ENCODE measurements around the gene ARRB1.
"Not testable (repeated sequence)": the region's sequence is repeated elsewhere in the genome, so short reads cannot be mapped to it uniquely, and the experiment has no call there.

The ARRB1 gene

DNA sequence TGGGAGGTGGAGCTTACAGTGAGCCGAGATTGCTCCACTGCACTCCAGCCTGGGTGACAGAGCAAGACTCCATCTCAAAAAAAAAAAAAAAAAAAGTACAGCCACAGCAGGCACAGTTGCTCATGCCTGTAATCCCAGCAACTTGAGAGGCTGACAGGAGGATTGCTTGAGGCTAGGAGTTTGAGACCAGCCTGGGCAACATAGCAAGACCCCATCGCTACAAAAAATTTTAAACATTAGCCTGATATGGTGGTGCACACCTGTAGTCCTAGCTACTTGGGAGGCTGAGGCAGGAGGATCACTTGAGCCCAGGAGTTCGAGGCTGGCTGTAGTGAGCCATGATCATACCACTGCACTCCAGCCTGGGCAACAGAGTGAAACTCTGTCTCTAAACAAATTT is 76.7 kb downstream of the ARRB1 start:
- H3K27me3 ChIP-seq (ENCODE audit: control insufficient read depth, insufficient read depth, low read length); H3K4me1 ChIP-seq (ENCODE audit: control insufficient read depth, insufficient read depth, low read length); H3K36me3 ChIP-seq (ENCODE audit: control insufficient read depth, insufficient read depth, low read length); H3K4me3 ChIP-seq (ENCODE audit: low read length); H3K27ac ChIP-seq (ENCODE audit: low read length); H3K9me3 ChIP-seq (ENCODE audit: control insufficient read depth, insufficient read depth, low read length); DNase-seq (ENCODE audit: low read depth, low spot score): not testable (repeated sequence)
- WGBS (ENCODE audit: insufficient coverage, insufficient read length), result no CpG with 5 or more reads among the region's 3 CpGs

DNA sequence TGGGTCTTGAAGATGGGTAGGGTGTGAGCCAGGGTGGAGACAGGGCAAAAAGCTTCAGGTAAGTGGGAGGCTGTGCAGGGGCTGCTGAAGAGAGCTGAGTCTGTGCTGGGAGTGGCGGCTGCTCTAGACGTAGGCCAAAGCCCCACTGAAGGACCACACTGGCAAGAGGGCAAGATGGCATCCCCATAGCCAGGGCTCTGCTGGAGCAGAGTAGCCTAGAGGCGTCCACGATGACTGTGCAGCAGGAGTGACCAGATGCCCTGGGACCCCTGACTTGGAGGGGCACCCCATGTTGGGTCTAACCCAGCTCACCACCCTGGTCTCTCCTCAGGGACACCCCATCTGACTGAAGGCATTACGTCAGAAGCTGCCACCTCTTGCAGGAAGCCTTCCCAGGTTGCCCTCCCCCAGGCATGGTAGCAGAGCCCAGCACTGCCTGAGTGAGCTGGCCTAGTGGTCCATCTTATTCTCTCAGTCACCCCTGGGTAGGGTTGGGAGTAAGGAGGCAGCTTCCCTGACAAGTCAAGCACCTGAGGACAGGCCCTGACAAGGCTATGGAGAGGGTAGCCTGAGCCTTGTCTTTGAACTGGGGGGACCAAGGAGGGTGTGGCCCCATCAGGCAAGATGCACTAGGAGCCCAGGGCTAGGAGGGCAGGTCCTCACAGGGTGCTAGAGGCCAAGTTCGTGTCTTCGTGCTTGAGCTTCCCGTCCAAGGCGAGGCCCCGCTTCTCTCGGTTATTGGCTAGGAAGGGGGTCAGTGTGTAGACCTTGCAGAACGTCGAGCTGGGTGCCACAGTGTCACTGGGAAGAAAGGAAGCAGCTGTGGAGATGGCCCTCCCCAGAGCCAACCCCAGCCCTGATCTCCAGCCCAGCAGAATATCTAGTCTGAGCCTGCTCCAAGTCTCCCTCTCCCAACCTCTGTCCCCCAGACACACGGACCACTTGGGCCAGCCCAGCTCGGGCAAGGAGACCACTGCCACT is 77.8 kb downstream of the ARRB1 start:
- H3K27ac ChIP-seq (ENCODE audit: low read length), result no peak overlapping the region
- H3K4me1 ChIP-seq (ENCODE audit: control insufficient read depth, insufficient read depth, low read length), result no peaks in the 10 kb centered on the region
- no peak for DNase-seq (ENCODE audit: low read depth, low spot score)
- H3K36me3 ChIP-seq (ENCODE audit: control insufficient read depth, insufficient read depth, low read length), result peaks cover 8% of the 10 kb centered on the region; the same call in 1 of the 2 replicates
- no peaks in the 10 kb centered on the region for H3K27me3 ChIP-seq (ENCODE audit: control insufficient read depth, insufficient read depth, low read length)
- H3K9me3 ChIP-seq (ENCODE audit: control insufficient read depth, insufficient read depth, low read length), result no peaks in the 10 kb centered on the region
- no CpG with 5 or more reads among the region's 15 CpGs for WGBS (ENCODE audit: insufficient coverage, insufficient read length)
- H3K4me3 ChIP-seq (ENCODE audit: low read length), result no peak overlapping the region

GRCh38 chr11:75272821-75273301 is 78.6 kb downstream of the ARRB1 start:
- Histone ChIP-seq H3K4me1 (ENCODE audit: control insufficient read depth, insufficient read depth, low read length) (no peaks in the 10 kb centered on the region), H3K36me3 (ENCODE audit: control insufficient read depth, insufficient read depth, low read length) (peaks cover 4% of the 10 kb centered on the region; the same call in 1 of the 2 replicates), H3K9me3 (ENCODE audit: control insufficient read depth, insufficient read depth, low read length) (no peaks in the 10 kb centered on the region), H3K4me3 (ENCODE audit: low read length) (no peak overlapping the region), H3K27me3 (ENCODE audit: control insufficient read depth, insufficient read depth, low read length) (no peaks in the 10 kb centered on the region), H3K27ac (ENCODE audit: low read length) (no peak overlapping the region)
- no CpG with 5 or more reads among the region's 12 CpGs for WGBS (ENCODE audit: insufficient coverage, insufficient read length)
- DNase-seq (ENCODE audit: low read depth, low spot score), result no peak

GRCh38 chr11:75272391-75272790 is 79.1 kb downstream of the ARRB1 start:
- H3K27ac ChIP-seq (ENCODE audit: low read length), result no peak overlapping the region
- no peak for DNase-seq (ENCODE audit: low read depth, low spot score)
- H3K36me3 ChIP-seq (ENCODE audit: control insufficient read depth, insufficient read depth, low read length), result 0 out of 2 replicates have a peak, but pooled peaks cover 4% of the 10 kb centered on the region
- no peaks in the 10 kb centered on the region for H3K27me3 ChIP-seq (ENCODE audit: control insufficient read depth, insufficient read depth, low read length)
- WGBS (ENCODE audit: insufficient coverage, insufficient read length), result no CpG with 5 or more reads among the region's 5 CpGs
- no peaks in the 10 kb centered on the region for H3K4me1 ChIP-seq (ENCODE audit: control insufficient read depth, insufficient read depth, low read length)
- H3K9me3 ChIP-seq (ENCODE audit: control insufficient read depth, insufficient read depth, low read length), result no peaks in the 10 kb centered on the region
- H3K4me3 ChIP-seq (ENCODE audit: low read length), result no peak overlapping the region; the same call in 1 of the 2 replicates

DNA sequence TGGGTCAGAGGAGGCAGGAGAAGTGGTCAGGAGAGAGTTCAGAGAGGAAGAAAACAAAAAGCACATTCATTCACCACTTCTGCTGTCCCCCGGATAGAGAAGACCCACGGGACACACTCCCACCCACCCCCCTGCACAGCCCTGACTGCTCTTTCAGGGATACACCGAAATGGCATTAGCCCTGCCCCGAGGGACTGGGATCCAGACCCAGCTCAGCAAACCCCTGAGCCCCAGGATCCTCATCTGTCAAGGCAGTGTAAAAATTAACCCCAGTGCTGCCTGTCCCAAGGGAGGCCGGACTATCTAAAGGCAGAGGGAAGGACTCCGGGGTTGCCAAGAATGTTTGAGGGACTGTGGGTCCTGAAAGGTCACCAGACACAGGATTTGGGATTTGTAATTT is 79.7 kb downstream of the ARRB1 start:
- DNase-seq (ENCODE audit: low read depth, low spot score), result no peak
- 0 out of 2 replicates have a peak, but pooled peaks cover 4% of the 10 kb centered on the region for H3K36me3 ChIP-seq (ENCODE audit: control insufficient read depth, insufficient read depth, low read length)

GRCh38 chr11:75270896-75271418 is 80.5 kb downstream of the ARRB1 start:
- Histone ChIP-seq H3K27ac (ENCODE audit: low read length) (no peak overlapping the region), H3K4me3 (ENCODE audit: low read length) (no peak overlapping the region), H3K9me3 (ENCODE audit: control insufficient read depth, insufficient read depth, low read length) (no peaks in the 10 kb centered on the region), H3K36me3 (ENCODE audit: control insufficient read depth, insufficient read depth, low read length) (0 out of 2 replicates have a peak, but pooled peaks cover 4% of the 10 kb centered on the region), H3K4me1 (ENCODE audit: control insufficient read depth, insufficient read depth, low read length) (peaks cover 2% of the 10 kb centered on the region; the same call in 1 of the 2 replicates), H3K27me3 (ENCODE audit: control insufficient read depth, insufficient read depth, low read length) (no peaks in the 10 kb centered on the region)
- WGBS (ENCODE audit: insufficient coverage, insufficient read length), result no CpG with 5 or more reads among the region's 3 CpGs
- DNase-seq (ENCODE audit: low read depth, low spot score), result no peak

More for the DNA sequence above, 79.7 kb downstream of the ARRB1 start:
- Histone ChIP-seq H3K9me3 (ENCODE audit: control insufficient read depth, insufficient read depth, low read length) (no peaks in the 10 kb centered on the region), H3K27ac (ENCODE audit: low read length) (no peak overlapping the region), H3K4me1 (ENCODE audit: control insufficient read depth, insufficient read depth, low read length) (peaks cover 2% of the 10 kb centered on the region; the same call in 1 of the 2 replicates), H3K27me3 (ENCODE audit: control insufficient read depth, insufficient read depth, low read length) (no peaks in the 10 kb centered on the region), H3K4me3 (ENCODE audit: low read length) (no peak overlapping the region)
- WGBS (ENCODE audit: insufficient coverage, insufficient read length), result no CpG with 5 or more reads among the region's 6 CpGs

DNA sequence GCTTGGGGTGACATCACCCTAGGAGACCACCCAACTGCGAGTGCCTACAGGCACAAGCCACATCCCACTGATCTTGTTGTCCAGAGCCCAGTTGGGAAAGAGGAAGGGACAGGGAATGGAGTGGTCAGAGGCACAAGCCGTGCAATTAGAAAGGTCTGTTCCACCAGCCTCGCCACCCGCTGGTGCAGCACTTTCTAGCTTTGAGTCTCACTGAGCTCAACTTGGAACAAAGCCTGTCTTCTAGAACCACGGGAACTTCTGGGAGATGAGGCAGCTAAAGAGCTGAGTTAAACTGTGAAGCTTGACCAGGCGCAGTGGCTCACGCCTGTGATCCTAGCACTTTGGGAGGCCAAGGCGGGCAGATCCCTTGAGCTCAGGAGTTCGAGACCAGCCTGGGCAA is 81.6 kb downstream of the ARRB1 start:
- Histone ChIP-seq H3K27me3 (ENCODE audit: control insufficient read depth, insufficient read depth, low read length) (no peaks in the 10 kb centered on the region), H3K27ac (ENCODE audit: low read length) (no peak overlapping the region), H3K4me1 (ENCODE audit: control insufficient read depth, insufficient read depth, low read length) (peaks cover 2% of the 10 kb centered on the region; the same call in 1 of the 2 replicates), H3K36me3 (ENCODE audit: control insufficient read depth, insufficient read depth, low read length) (0 out of 2 replicates have a peak, but pooled peaks cover 4% of the 10 kb centered on the region), H3K4me3 (ENCODE audit: low read length) (no peak overlapping the region), H3K9me3 (ENCODE audit: control insufficient read depth, insufficient read depth, low read length) (no peaks in the 10 kb centered on the region)
- no CpG with 5 or more reads among the region's 9 CpGs for WGBS (ENCODE audit: insufficient coverage, insufficient read length)
- DNase-seq (ENCODE audit: low read depth, low spot score), result no peak

DNA sequence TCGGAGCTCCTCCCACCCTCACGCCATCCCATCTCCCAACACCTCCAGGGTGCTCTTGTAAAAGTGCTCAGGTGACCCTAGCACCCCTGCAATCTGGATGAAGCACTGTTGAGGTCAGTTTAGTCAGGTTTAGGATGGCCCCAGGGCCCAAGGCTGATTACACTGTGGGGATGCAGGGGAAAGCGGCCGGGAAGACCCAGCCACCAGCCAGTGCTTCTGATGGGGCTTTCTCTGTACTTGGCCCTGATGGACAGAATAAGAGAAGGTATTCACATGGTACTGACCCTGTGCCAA is 82.1 kb downstream of the ARRB1 start:
- Histone ChIP-seq H3K27ac (ENCODE audit: low read length) (no peak overlapping the region), H3K9me3 (ENCODE audit: control insufficient read depth, insufficient read depth, low read length) (no peaks in the 10 kb centered on the region), H3K36me3 (ENCODE audit: control insufficient read depth, insufficient read depth, low read length) (0 out of 2 replicates have a peak, but pooled peaks cover 4% of the 10 kb centered on the region), H3K4me1 (ENCODE audit: control insufficient read depth, insufficient read depth, low read length) (peaks cover 2% of the 10 kb centered on the region; the same call in 1 of the 2 replicates), H3K4me3 (ENCODE audit: low read length) (no peak overlapping the region), H3K27me3 (ENCODE audit: control insufficient read depth, insufficient read depth, low read length) (no peaks in the 10 kb centered on the region)
- no peak for DNase-seq (ENCODE audit: low read depth, low spot score)
- no CpG with 5 or more reads among the region's 4 CpGs for WGBS (ENCODE audit: insufficient coverage, insufficient read length)

GRCh38 chr11:75268626-75269366 is 82.7 kb downstream of the ARRB1 start:
- Histone ChIP-seq H3K4me1 (ENCODE audit: control insufficient read depth, insufficient read depth, low read length) (peaks cover 2% of the 10 kb centered on the region; the same call in 1 of the 2 replicates), H3K27me3 (ENCODE audit: control insufficient read depth, insufficient read depth, low read length) (no peaks in the 10 kb centered on the region), H3K4me3 (ENCODE audit: low read length) (no peak overlapping the region), H3K9me3 (ENCODE audit: control insufficient read depth, insufficient read depth, low read length) (no peaks in the 10 kb centered on the region), H3K27ac (ENCODE audit: low read length) (no peak overlapping the region), H3K36me3 (ENCODE audit: control insufficient read depth, insufficient read depth, low read length) (0 out of 2 replicates have a peak, but pooled peaks cover under 1% of the 10 kb centered on the region)
- no peak for DNase-seq (ENCODE audit: low read depth, low spot score)
- WGBS (ENCODE audit: insufficient coverage, insufficient read length), result no CpG with 5 or more reads among the region's 25 CpGs

All from iPS DF 6.9 (cell line).